Hepatocyte (in vitro differentiated cells): ENCODE measurements around the gene NUDT17. TPM values are rescaled to one million over a fixed set of nuclear protein-coding genes. Genes with fewer than 3 reads are reported as not detected.

Experiments
- DNase-seq: peaks from one replicate; pipeline ENCODE4 v3.0.0-alpha.2; 2016; ENCODE audit warnings: low spot score
- H2AFZ ChIP-seq: fragments of 200-600 bp; sonication (generic); 2 replicates; pipeline ENCODE4 v1.6.0; 2016; ENCODE audit warnings: antibody characterized with exemption, mild to moderate bottlenecking
- H3K27ac ChIP-seq: fragments of 200-600 bp; sonication (generic); 2 replicates; pipeline ENCODE4 v1.5.1; 2016; ENCODE audit warnings: mild to moderate bottlenecking
- H3K27me3 ChIP-seq: fragments of 200-600 bp; sonication (generic); 2 replicates; pipeline ENCODE4 v1.6.1; 2016
- H3K36me3 ChIP-seq: fragments of 200-600 bp; sonication (generic); replicated peaks from 2 replicates; pipeline ENCODE4 v1.5.1; 2016; ENCODE audit warnings: low read depth; ENCODE audit not compliant: insufficient read depth
- H3K4me1 ChIP-seq: fragments of 200-600 bp; sonication (generic); 2 replicates; pipeline ENCODE4 v1.5.1; 2016; ENCODE audit warnings: mild to moderate bottlenecking, moderate library complexity; ENCODE audit not compliant: insufficient read depth
- H3K4me2 ChIP-seq: fragments of 200-600 bp; sonication (generic); 2 replicates; pipeline ENCODE4 v1.6.0; 2016
- H3K4me3 ChIP-seq: fragments of 200-600 bp; sonication (generic); 2 replicates; pipeline ENCODE4 v1.5.1; 2016; ENCODE audit warnings: mild to moderate bottlenecking
- H3K79me2 ChIP-seq: fragments of 200-600 bp; sonication (generic); 2 replicates; pipeline ENCODE4 v1.6.0; 2017; ENCODE audit warnings: mild to moderate bottlenecking
- H3K9me2 ChIP-seq: fragments of 200-600 bp; sonication (generic); replicated peaks from 2 replicates; pipeline ENCODE4 v1.6.0; 2017; ENCODE audit warnings: mild to moderate bottlenecking; ENCODE audit not compliant: insufficient read depth
- H3K9me3 ChIP-seq: fragments of 200-600 bp; sonication (generic); 2 replicates; pipeline ENCODE4 v1.5.1; 2016; ENCODE audit warnings: low read depth, mild to moderate bottlenecking
- H4K20me1 ChIP-seq: fragments of 200-600 bp; sonication (generic); 2 replicates; pipeline ENCODE4 v1.6.0; 2016; ENCODE audit warnings: mild to moderate bottlenecking; ENCODE audit not compliant: insufficient read depth, poor library complexity, severe bottlenecking
- EZH2 ChIP-seq: fragments of 200-600 bp; sonication (generic); IDR thresholded peaks from 2 replicates; pipeline ENCODE4 v1.6.1; 2016; ENCODE audit warnings: antibody characterized with exemption, mild to moderate bottlenecking, borderline replicate concordance
- EZH2phosphoT487 ChIP-seq: fragments of 200-600 bp; sonication (generic); IDR thresholded peaks from one replicate; pipeline ENCODE4 v1.6.1; 2018; ENCODE audit warnings: antibody characterized with exemption, mild to moderate bottlenecking, low read depth, moderate library complexity; ENCODE audit not compliant: unreplicated experiment, severe bottlenecking
- whole genome bisulfite sequencing: methylation state at CpG from one replicate; pipeline ENCODE4 v1.1.6; 2016; ENCODE audit warnings: low lambda C conversion rate; ENCODE audit errors: missing lambda C conversion rate; 5-methylcytosine and 5-hydroxymethylcytosine counted together
- polyA plus RNA-seq: library from polyadenylated mRNA; unstranded; fragments of >200 nt; fragmentation: Nextera tagmentation; extraction: Ambion mirVana; gene quantifications from 2 replicates; pipeline ENCODE4 v1.2.1, GENCODE V29; 2016
- total RNA-seq: library from RNA; depleted of rRNA; stranded (reverse); fragments of >200 nt; gene quantifications from 2 replicates; pipeline ENCODE4 v1.2.3, GENCODE V29; 2014
- TF ChIP-seq, protein P1 (sequence below): fragments of 200-600 bp; sonication (generic); IDR thresholded peaks from 2 replicates; pipeline ENCODE4 v1.5.1; 2016; ENCODE audit warnings: antibody characterized with exemption, mild to moderate bottlenecking; ENCODE audit not compliant: poor library complexity

NUDT17 gene, protein sequence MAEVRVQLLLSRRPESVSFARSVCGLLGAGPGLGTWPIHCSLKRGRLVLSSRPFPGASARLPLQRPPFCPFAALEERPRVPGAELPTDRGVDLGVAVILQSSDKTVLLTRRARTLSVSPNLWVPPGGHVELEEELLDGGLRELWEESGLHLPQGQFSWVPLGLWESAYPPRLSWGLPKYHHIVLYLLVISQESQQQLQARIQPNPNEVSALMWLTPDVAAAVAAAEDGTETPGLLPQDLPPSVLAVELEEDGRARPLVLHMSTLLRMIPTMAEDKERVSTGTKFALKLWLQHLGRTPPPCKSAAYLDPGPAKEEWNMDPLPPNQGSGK
- total RNA-seq (4.9 and 5.2 TPM in 2 replicates), polyA plus RNA-seq (1.3 and 2.7 TPM in 2 replicates)

DNA sequence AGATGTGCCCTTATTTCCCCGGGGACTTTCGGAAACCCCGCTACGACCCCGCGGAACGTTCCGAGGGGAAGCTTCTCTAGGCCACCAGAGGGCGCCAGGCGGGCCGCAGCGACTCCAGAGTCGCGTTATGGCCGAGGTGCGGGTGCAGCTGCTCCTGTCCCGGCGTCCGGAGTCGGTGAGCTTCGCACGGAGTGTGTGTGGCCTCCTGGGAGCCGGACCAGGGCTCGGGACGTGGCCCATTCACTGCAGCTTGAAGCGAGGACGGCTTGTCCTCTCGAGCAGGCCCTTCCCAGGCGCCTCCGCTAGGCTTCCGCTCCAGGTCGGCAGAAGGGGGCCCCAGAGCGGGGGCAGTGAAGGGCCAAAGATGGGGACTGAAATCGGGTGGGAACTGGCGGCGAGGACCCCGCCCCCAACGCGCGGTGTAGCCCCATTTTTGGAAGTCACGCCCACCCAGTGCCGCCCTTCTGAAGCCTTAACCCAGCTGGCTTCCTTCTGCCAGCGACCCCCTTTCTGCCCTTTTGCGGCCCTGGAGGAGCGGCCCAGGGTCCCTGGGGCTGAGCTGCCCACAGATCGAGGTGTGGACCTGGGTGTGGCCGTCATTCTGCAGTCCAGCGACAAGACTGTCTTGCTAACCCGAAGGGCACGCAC, at the start of gene NUDT17:
NUDT17 (plus strand) TSS at position 117 of the 648 bp plus-strand sequence; CDS start at position 128, 11 bp downstream.
- peak within 1 kb of the TSS; percentile 60 for H3K27ac ChIP-seq
- peak within 1 kb of the TSS; percentile 65 for H3K4me3 ChIP-seq
- peak within 1 kb of the TSS; percentile 95 for H3K4me2 ChIP-seq
- WGBS: 3% methylated on average over 50 of the region's 50 CpGs
- H3K36me3 ChIP-seq: no peaks in the 10 kb centered on the region
- H3K9me2 ChIP-seq: no peaks in the 10 kb centered on the region
- no peaks in the 10 kb centered on the region for H3K27me3 ChIP-seq
- H4K20me1 ChIP-seq: no peaks in the 10 kb centered on the region
- no peaks in the 10 kb centered on the region for H3K9me3 ChIP-seq
- no peak for TF ChIP-seq EZH2
- TF ChIP-seq EZH2phosphoT487: no peak
- TF ChIP-seq, protein P1, sequence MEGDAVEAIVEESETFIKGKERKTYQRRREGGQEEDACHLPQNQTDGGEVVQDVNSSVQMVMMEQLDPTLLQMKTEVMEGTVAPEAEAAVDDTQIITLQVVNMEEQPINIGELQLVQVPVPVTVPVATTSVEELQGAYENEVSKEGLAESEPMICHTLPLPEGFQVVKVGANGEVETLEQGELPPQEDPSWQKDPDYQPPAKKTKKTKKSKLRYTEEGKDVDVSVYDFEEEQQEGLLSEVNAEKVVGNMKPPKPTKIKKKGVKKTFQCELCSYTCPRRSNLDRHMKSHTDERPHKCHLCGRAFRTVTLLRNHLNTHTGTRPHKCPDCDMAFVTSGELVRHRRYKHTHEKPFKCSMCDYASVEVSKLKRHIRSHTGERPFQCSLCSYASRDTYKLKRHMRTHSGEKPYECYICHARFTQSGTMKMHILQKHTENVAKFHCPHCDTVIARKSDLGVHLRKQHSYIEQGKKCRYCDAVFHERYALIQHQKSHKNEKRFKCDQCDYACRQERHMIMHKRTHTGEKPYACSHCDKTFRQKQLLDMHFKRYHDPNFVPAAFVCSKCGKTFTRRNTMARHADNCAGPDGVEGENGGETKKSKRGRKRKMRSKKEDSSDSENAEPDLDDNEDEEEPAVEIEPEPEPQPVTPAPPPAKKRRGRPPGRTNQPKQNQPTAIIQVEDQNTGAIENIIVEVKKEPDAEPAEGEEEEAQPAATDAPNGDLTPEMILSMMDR: peak; percentile 96
- no peaks in the 10 kb centered on the region for H3K79me2 ChIP-seq
- peaks cover 5% of the 10 kb centered on the region for H3K4me1 ChIP-seq
- peak; percentile 90 for DNase-seq
- H2AFZ ChIP-seq: peak within 1 kb of the TSS; percentile 90

- H3K27ac ChIP-seq: no peak overlapping the region
- DNase-seq: no peak
- H3K9me2 ChIP-seq: no peaks in the 10 kb centered on the region
- no peak overlapping the region for H3K4me2 ChIP-seq
- peaks cover 12% of the 10 kb centered on the region for H3K9me3 ChIP-seq
- H3K4me3 ChIP-seq: no peak overlapping the region
- H3K4me1 ChIP-seq: no peaks in the 10 kb centered on the region
- H3K36me3 ChIP-seq: no peaks in the 10 kb centered on the region
- H3K79me2 ChIP-seq: peaks cover 86% of the 10 kb centered on the region
- peaks cover 3% of the 10 kb centered on the region for H4K20me1 ChIP-seq
- WGBS: 48% methylated on average over 1 of the region's 1 CpG
- H2AFZ ChIP-seq: no peak overlapping the region
- TF ChIP-seq EZH2 (no peak), EZH2phosphoT487 (no peak)
- TF ChIP-seq, protein P1: no peak
- H3K27me3 ChIP-seq: no peaks in the 10 kb centered on the region
Observed at GRCh38 chr1:145796753-145797152, 48.7 kb upstream of the NUDT17 start.

DNA sequence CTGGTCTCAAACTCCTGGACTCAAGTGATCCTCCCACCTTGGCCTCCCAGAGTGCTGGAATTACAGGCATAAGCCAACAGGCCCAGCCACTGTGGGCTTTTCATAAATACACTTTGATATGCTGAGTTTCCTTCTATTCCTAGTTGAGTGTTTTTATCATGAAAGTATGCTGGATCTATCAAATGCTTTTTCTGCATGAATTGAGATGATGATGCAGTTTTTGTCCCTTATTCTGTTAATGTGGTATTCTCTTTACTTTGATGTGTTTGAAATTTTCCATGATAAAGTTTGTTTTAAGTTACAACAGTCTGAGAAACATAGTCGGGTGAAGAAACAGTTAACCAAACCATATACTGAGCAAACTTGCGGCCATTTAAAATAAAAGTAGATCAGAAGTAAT, 45.6 kb upstream of the NUDT17 start:
- no peak for DNase-seq
- Histone ChIP-seq H3K27me3 (no peaks in the 10 kb centered on the region), H3K9me3 (peaks cover 12% of the 10 kb centered on the region), H3K79me2 (peaks cover 96% of the 10 kb centered on the region), H3K27ac (no peak overlapping the region), H3K9me2 (no peaks in the 10 kb centered on the region), H3K4me1 (no peaks in the 10 kb centered on the region), H4K20me1 (peaks cover 3% of the 10 kb centered on the region), H3K4me3 (no peak overlapping the region), H2AFZ (no peak overlapping the region), H3K4me2 (no peak overlapping the region), H3K36me3 (no peaks in the 10 kb centered on the region)
- TF ChIP-seq EZH2 (no peak), EZH2phosphoT487 (no peak)
- TF ChIP-seq, protein P1: no peak
- 86% methylated on average over 2 of the region's 2 CpGs for WGBS
